ENCODE data around the gene ADGRD2. TPM values are rescaled to one million over a fixed set of nuclear protein-coding genes. Genes with fewer than 3 reads are reported as not detected.

Gene ADGRD2
- total RNA-seq, 3 donors from 2014 or later (not counting 1 experiment from before 2014, with no cell fraction given) = not detected

DNA sequence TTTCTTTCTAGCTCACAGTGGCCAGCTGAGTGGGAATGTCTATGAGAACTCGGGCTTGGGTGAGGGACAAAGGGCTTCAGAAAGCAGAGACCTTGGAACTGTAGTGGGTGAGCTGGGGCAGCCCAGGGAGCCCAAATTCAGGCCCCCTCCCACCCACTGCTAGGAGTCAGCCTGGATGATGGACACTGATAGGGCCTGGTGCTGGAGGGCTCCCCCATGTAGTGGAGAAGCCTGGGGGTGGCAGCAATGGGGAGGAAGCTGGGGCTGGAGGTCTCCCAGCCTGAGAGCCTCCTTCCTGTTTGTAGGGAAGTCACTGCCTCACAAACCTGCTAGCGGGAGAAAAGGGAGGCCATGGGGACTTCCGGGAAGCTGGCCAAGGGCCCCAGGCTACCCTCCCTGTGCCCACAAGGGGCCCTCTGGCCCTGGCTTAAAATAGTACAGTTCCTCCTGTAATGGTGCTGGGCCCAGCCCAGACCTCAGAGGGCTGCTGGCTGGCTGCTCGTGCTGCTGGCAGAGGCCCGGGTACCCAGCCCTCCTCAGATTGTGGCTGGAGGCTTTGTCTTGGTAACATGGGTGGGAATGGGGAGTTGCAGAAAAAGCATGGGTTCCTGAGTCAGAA lies 63.2 kb downstream of the ADGRD2 start:
- ATAC-seq = no peak
- Mint-ChIP-seq H3K36me3 (no peaks in the 10 kb centered on the region), H3K9me3 (no peaks in the 10 kb centered on the region), H3K27me3 (ENCODE audit: low read depth in 2 of 2) (peaks cover 0 to 8% of the 10 kb centered on the region in 2 donors), H3K4me3 (no peak overlapping the region), H3K27ac (no peak overlapping the region), H3K4me1 (no peaks in the 10 kb centered on the region)
- Histone ChIP-seq H3K4me3 (ENCODE audit: low read length) (no peak overlapping the region), H3K27ac (ENCODE audit: low read length) (no peak overlapping the region), H3K9me3 (ENCODE audit: control insufficient read depth, insufficient read depth, low read length) (no peaks in the 10 kb centered on the region), H3K36me3 (ENCODE audit: control insufficient read depth, insufficient read depth, low read length) (no peaks in the 10 kb centered on the region), H3K4me1 (ENCODE audit: control insufficient read depth, insufficient read depth, low read length) (no peaks in the 10 kb centered on the region), H3K27me3 (ENCODE audit: control insufficient read depth, insufficient read depth, low read length) (no peaks in the 10 kb centered on the region)
- intact Hi-C loops (cut with micrococcal nuclease) = no loop called here
- DNase-seq = no peak
- TF ChIP-seq, protein P1, sequence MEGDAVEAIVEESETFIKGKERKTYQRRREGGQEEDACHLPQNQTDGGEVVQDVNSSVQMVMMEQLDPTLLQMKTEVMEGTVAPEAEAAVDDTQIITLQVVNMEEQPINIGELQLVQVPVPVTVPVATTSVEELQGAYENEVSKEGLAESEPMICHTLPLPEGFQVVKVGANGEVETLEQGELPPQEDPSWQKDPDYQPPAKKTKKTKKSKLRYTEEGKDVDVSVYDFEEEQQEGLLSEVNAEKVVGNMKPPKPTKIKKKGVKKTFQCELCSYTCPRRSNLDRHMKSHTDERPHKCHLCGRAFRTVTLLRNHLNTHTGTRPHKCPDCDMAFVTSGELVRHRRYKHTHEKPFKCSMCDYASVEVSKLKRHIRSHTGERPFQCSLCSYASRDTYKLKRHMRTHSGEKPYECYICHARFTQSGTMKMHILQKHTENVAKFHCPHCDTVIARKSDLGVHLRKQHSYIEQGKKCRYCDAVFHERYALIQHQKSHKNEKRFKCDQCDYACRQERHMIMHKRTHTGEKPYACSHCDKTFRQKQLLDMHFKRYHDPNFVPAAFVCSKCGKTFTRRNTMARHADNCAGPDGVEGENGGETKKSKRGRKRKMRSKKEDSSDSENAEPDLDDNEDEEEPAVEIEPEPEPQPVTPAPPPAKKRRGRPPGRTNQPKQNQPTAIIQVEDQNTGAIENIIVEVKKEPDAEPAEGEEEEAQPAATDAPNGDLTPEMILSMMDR (IDR thresholded peaks at IDR 0.05) = no peak
- WGBS (ENCODE audit: insufficient coverage) = 28% methylated on average over 5 of the region's 5 CpGs

DNA sequence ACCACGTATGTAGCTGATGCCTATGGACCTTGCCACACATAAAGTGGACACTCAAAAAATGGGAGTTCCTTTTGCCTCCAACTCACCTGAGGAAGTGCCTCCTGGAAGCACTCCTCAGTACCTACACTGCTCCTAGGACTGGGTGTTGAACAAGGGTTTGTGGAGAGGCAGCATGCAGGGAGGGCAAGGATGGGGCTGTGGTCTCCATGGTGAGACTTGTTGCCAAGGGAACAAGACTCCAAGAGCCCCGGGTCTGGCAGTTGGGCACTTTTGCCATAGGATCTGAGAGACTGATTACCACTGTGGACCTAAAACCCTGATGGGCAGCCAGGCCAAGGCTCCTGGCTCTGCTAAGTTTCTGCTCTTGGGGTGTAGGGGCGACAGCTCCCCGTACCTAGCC lies 63.9 kb downstream of the ADGRD2 start:
- Mint-ChIP-seq H3K27me3 (ENCODE audit: low read depth in 2 of 2) (peaks cover 0 to 9% of the 10 kb centered on the region in 2 donors), H3K4me3 (no peak overlapping the region), H3K4me1 (no peaks in the 10 kb centered on the region), H3K27ac (no peak overlapping the region), H3K9me3 (no peaks in the 10 kb centered on the region), H3K36me3 (no peaks in the 10 kb centered on the region)
- no peaks in the 10 kb centered on the region for H3K9me3 ChIP-seq (ENCODE audit: control insufficient read depth, insufficient read depth, low read length)
- intact Hi-C loops (cut with micrococcal nuclease) = no loop called here
- TF ChIP-seq, protein P1 (IDR thresholded peaks at IDR 0.05) = no peak
- H3K4me3 ChIP-seq (ENCODE audit: low read length) = no peak overlapping the region
- ATAC-seq (no peak), DNase-seq (no peak)
- no peaks in the 10 kb centered on the region for H3K36me3 ChIP-seq (ENCODE audit: control insufficient read depth, insufficient read depth, low read length)
- no peak overlapping the region for H3K27ac ChIP-seq (ENCODE audit: low read length)
- 82% methylated on average over 4 of the region's 4 CpGs for WGBS (ENCODE audit: insufficient coverage)
- H3K4me1 ChIP-seq (ENCODE audit: control insufficient read depth, insufficient read depth, low read length) = no peaks in the 10 kb centered on the region
- H3K27me3 ChIP-seq (ENCODE audit: control insufficient read depth, insufficient read depth, low read length) = no peaks in the 10 kb centered on the region

DNA sequence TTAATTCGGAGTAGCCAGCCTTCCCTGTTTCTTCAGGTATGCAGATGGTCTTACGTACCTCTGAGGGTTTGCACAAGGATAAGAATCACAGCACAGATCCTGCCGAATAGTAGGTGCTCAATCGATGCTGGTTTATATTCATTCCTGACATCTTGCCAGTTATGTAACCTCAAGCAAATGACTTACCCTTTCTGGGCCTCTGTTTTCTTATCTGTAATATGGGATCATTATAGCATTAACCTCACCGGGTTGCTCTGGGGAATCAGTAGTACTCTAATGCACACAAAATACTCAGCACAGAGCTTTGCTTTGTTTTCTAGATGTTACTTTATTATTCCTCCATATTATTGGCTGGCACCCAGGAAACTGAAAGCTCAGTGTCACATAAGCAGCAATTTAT lies 64.6 kb downstream of the ADGRD2 start:
- 89% methylated on average over 5 of the region's 5 CpGs for WGBS (ENCODE audit: insufficient coverage)
- no peak for DNase-seq
- TF ChIP-seq, protein P1 (IDR thresholded peaks at IDR 0.05) = no peak
- no peaks in the 10 kb centered on the region for H3K36me3 ChIP-seq (ENCODE audit: control insufficient read depth, insufficient read depth, low read length)
- H3K27ac Mint-ChIP-seq = no peak overlapping the region
- no peaks in the 10 kb centered on the region for H3K9me3 Mint-ChIP-seq
- peaks cover 0 to 12% of the 10 kb centered on the region in 2 donors for H3K27me3 Mint-ChIP-seq (ENCODE audit: low read depth in 2 of 2)
- no peaks in the 10 kb centered on the region for H3K36me3 Mint-ChIP-seq
- intact Hi-C loops (cut with micrococcal nuclease) = no loop called here
- no peak overlapping the region for H3K4me3 Mint-ChIP-seq
- no peak overlapping the region for H3K4me3 ChIP-seq (ENCODE audit: low read length)
- no peaks in the 10 kb centered on the region for H3K9me3 ChIP-seq (ENCODE audit: control insufficient read depth, insufficient read depth, low read length)
- H3K4me1 ChIP-seq (ENCODE audit: control insufficient read depth, insufficient read depth, low read length) = no peaks in the 10 kb centered on the region
- ATAC-seq = no peak
- no peak overlapping the region for H3K27ac ChIP-seq (ENCODE audit: low read length)
- no peaks in the 10 kb centered on the region for H3K27me3 ChIP-seq (ENCODE audit: control insufficient read depth, insufficient read depth, low read length)
- no peaks in the 10 kb centered on the region for H3K4me1 Mint-ChIP-seq

DNA sequence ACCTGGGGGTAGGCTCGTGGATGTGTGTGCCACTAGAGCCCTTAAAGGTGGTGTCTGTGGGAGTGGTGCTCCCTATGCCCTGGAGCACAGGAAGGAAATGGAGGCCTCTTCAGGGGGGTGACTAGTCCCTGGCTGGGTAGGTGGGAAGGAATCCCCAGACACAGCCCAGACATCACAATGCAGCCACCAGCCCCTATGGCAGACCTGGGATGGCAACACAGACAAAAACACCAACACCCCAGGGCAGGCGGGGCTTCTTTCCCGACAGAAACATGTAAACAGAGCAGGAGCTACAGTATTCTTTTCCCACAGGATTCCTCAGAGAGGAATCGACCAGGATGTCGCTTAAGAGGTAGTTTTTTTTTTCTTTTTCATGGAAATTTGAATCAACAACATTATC lies 67.3 kb downstream of the ADGRD2 start:
- Mint-ChIP-seq H3K27ac (no peak overlapping the region), H3K9me3 (no peaks in the 10 kb centered on the region), H3K27me3 (ENCODE audit: low read depth in 2 of 2) (peaks cover 11 to 12% of the 10 kb centered on the region in 2 donors), H3K36me3 (no peaks in the 10 kb centered on the region), H3K4me3 (no peak overlapping the region), H3K4me1 (no peaks in the 10 kb centered on the region)
- Histone ChIP-seq H3K9me3 (ENCODE audit: control insufficient read depth, insufficient read depth, low read length) (no peaks in the 10 kb centered on the region), H3K36me3 (ENCODE audit: control insufficient read depth, insufficient read depth, low read length) (no peaks in the 10 kb centered on the region), H3K27ac (ENCODE audit: low read length) (no peak overlapping the region), H3K4me3 (ENCODE audit: low read length) (no peak overlapping the region), H3K4me1 (ENCODE audit: control insufficient read depth, insufficient read depth, low read length) (no peaks in the 10 kb centered on the region), H3K27me3 (ENCODE audit: control insufficient read depth, insufficient read depth, low read length) (no peaks in the 10 kb centered on the region)
- TF ChIP-seq, protein P1 (IDR thresholded peaks at IDR 0.05) = no peak
- 78% methylated on average over 2 of the region's 5 CpGs for WGBS (ENCODE audit: insufficient coverage)
- ATAC-seq (no peak), DNase-seq (no peak)
- intact Hi-C loops (cut with micrococcal nuclease) = no loop called here
